DOHH2 (cell line): ENCODE data around the gene SULT2A1.

Experiments used
- H3F3A ChIP-seq: fragments of 200-600 bp; sonication (generic), shearing (Covaris generic); 2 replicates; pipeline ENCODE4 v1.6.0; 2016; ENCODE audit warnings: antibody characterized with exemption, mild to moderate bottlenecking; ENCODE audit not compliant: control insufficient read depth, insufficient read depth
- H3K27ac ChIP-seq: fragments of 200-600 bp; sonication (generic); 2 replicates; pipeline ENCODE4 v1.5.1; 2014; ENCODE audit warnings: low read depth, mild to moderate bottlenecking, low read length, moderate library complexity
- H3K27me3 ChIP-seq: fragments of 200-600 bp; sonication (generic); 2 replicates; pipeline ENCODE4 v1.6.1; 2014; ENCODE audit warnings: mild to moderate bottlenecking, low read length, mixed read lengths; ENCODE audit not compliant: control insufficient read depth
- H3K36me3 ChIP-seq: fragments of 200-600 bp; sonication (generic); 2 replicates; pipeline ENCODE4 v1.6.1; 2014; ENCODE audit warnings: mild to moderate bottlenecking, low read length, moderate library complexity, mixed read lengths; ENCODE audit not compliant: control insufficient read depth
- H3K4me1 ChIP-seq: fragments of 200-600 bp; sonication (generic); 2 replicates; pipeline ENCODE4 v1.6.1; 2014; ENCODE audit warnings: mild to moderate bottlenecking, low read length, mixed read lengths; ENCODE audit not compliant: control insufficient read depth
- H3K4me2 ChIP-seq: fragments of 200-600 bp; sonication (generic); 2 replicates; pipeline ENCODE4 v1.6.0; 2014; ENCODE audit warnings: mild to moderate bottlenecking, low read length, moderate library complexity
- H3K4me3 ChIP-seq: fragments of 200-600 bp; sonication (generic); 2 replicates; pipeline ENCODE4 v1.5.1; 2014; ENCODE audit warnings: mild to moderate bottlenecking, low read length, mixed read lengths
- H3K79me2 ChIP-seq: fragments of 200-600 bp; sonication (generic); 2 replicates; pipeline ENCODE4 v1.6.1; 2014; ENCODE audit warnings: mild to moderate bottlenecking, low read length, mixed read lengths; ENCODE audit not compliant: control insufficient read depth
- H3K9me2 ChIP-seq: fragments of 200-600 bp; sonication (generic); replicated peaks from 2 replicates; pipeline ENCODE4 v1.6.1; 2014; ENCODE audit warnings: mild to moderate bottlenecking, low read length, mixed read lengths; ENCODE audit not compliant: control insufficient read depth
- H3K9me3 ChIP-seq: fragments of 200-600 bp; sonication (generic); 2 replicates; pipeline ENCODE4 v1.6.1; 2014; ENCODE audit warnings: antibody characterized with exemption, low read length, mixed read lengths; ENCODE audit not compliant: control insufficient read depth, insufficient read depth
- H4K20me1 ChIP-seq: fragments of 200-600 bp; sonication (generic); 2 replicates; pipeline ENCODE4 v1.6.0; 2014; ENCODE audit warnings: low read depth, mild to moderate bottlenecking, antibody characterized with exemption, low read length, moderate library complexity; ENCODE audit not compliant: control insufficient read depth, insufficient read depth
- EZH2phosphoT487 ChIP-seq: fragments of 200-600 bp; sonication (generic); IDR thresholded peaks from 2 replicates; pipeline ENCODE4 v1.6.1; 2017; ENCODE audit warnings: borderline replicate concordance, mild to moderate bottlenecking, antibody characterized with exemption, low read length, moderate library complexity, mixed read lengths
- TF ChIP-seq, protein P1 (sequence below): fragments of 200-600 bp; sonication (generic); IDR thresholded peaks from one replicate; pipeline ENCODE4 v1.5.1; 2014; ENCODE audit warnings: antibody characterized with exemption, mild to moderate bottlenecking, low read depth, low read length; ENCODE audit not compliant: poor library complexity, severe bottlenecking

Gene SULT2A1

DNA sequence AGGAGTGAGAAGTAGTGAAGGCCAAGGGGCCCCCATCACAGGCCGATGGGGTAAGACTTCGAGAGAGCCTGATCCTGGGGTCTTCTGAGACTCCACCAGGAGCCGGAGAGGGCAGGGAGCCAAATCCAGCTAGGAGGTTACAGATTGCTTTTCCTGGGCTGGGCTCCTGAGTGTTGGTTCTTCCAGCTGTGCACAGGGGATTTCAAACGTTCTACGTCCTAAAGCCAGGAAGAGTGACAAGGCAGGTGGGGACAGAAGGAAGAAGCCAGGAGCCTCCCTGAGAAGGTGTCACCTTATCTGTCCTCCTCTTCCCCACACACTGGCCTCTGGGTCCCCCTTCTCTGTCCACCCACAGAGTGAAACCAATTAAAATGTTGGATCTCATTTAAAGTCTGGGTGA is 43.2 kb downstream of the SULT2A1 start:
- no peaks in the 10 kb centered on the region for H3K4me1 ChIP-seq
- TF ChIP-seq EZH2phosphoT487, result no peak
- TF ChIP-seq, protein P1, sequence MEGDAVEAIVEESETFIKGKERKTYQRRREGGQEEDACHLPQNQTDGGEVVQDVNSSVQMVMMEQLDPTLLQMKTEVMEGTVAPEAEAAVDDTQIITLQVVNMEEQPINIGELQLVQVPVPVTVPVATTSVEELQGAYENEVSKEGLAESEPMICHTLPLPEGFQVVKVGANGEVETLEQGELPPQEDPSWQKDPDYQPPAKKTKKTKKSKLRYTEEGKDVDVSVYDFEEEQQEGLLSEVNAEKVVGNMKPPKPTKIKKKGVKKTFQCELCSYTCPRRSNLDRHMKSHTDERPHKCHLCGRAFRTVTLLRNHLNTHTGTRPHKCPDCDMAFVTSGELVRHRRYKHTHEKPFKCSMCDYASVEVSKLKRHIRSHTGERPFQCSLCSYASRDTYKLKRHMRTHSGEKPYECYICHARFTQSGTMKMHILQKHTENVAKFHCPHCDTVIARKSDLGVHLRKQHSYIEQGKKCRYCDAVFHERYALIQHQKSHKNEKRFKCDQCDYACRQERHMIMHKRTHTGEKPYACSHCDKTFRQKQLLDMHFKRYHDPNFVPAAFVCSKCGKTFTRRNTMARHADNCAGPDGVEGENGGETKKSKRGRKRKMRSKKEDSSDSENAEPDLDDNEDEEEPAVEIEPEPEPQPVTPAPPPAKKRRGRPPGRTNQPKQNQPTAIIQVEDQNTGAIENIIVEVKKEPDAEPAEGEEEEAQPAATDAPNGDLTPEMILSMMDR, result no peak
- no peak overlapping the region for H3K4me3 ChIP-seq
- no peaks in the 10 kb centered on the region for H4K20me1 ChIP-seq
- no peak overlapping the region for H3K4me2 ChIP-seq
- H3K9me3 ChIP-seq, result peaks cover 2% of the 10 kb centered on the region; the same call in 1 of the 2 replicates
- H3K36me3 ChIP-seq, result no peaks in the 10 kb centered on the region
- H3K27ac ChIP-seq, result no peak overlapping the region
- H3K27me3 ChIP-seq, result no peaks in the 10 kb centered on the region
- H3F3A ChIP-seq, result no peaks in the 10 kb centered on the region
- H3K9me2 ChIP-seq, result no peaks in the 10 kb centered on the region
- H3K79me2 ChIP-seq, result no peaks in the 10 kb centered on the region

DNA sequence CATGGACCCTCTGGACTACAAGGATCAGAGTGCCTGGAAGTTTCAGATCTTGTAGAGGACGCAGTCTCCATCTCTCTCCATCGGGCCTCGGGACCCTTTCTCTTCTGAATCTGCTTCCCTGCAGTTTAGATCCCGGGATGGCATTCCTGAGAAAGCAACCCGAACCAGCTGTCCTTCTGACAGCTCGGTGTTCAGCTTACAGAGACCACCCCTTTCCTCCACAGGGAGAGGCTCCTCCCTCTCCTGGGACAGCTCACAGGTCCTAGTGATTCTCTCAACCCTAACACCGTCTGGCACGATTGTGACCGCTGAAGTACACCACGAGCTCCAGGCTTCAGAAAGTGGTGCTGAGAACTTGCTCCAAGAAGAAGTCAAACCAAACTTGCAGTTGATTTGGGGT is 46.2 kb downstream of the SULT2A1 start:
- H3K27me3 ChIP-seq, result no peaks in the 10 kb centered on the region
- H3K9me3 ChIP-seq, result peaks cover 4% of the 10 kb centered on the region; the same call in 1 of the 2 replicates
- no peaks in the 10 kb centered on the region for H3K79me2 ChIP-seq
- no peaks in the 10 kb centered on the region for H3K9me2 ChIP-seq
- H3K36me3 ChIP-seq, result no peaks in the 10 kb centered on the region
- no peaks in the 10 kb centered on the region for H3K4me1 ChIP-seq
- H3K27ac ChIP-seq, result no peak overlapping the region
- no peaks in the 10 kb centered on the region for H4K20me1 ChIP-seq
- no peak overlapping the region for H3K4me3 ChIP-seq
- H3K4me2 ChIP-seq, result no peak overlapping the region
- no peaks in the 10 kb centered on the region for H3F3A ChIP-seq
- TF ChIP-seq, protein P1, result no peak
- no peak for TF ChIP-seq EZH2phosphoT487

DNA sequence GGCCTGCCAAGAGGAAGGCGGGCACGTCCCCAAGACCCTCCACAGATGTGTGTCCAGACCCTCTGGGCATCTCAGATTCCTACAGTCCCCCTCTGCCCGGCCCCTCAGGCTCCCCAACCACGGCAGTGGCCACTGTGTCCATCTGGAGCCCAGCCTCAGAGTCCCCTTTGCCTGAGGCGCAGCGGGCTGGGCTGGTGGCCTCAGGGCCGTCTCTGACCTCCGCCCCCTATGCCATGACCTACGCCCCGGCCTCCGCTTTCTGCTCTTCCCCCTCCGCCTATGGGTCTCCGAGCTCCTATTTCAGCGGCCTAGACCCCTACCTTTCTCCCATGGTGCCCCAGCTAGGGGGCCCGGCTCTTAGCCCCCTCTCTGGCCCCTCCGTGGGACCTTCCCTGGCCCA is 46.7 kb downstream of the SULT2A1 start:
- TF ChIP-seq EZH2phosphoT487, result no peak
- TF ChIP-seq, protein P1, result no peak

More for the DNA sequence above, 46.7 kb downstream of the SULT2A1 start:
- Histone ChIP-seq H3K9me2 (no peaks in the 10 kb centered on the region), H3K4me3 (no peak overlapping the region), H3K36me3 (no peaks in the 10 kb centered on the region), H3F3A (no peaks in the 10 kb centered on the region), H4K20me1 (no peaks in the 10 kb centered on the region), H3K27ac (no peak overlapping the region), H3K4me1 (no peaks in the 10 kb centered on the region), H3K4me2 (no peak overlapping the region), H3K79me2 (no peaks in the 10 kb centered on the region), H3K27me3 (no peaks in the 10 kb centered on the region), H3K9me3 (peaks cover 4% of the 10 kb centered on the region; the same call in 1 of the 2 replicates)
